Trophoblast cell (in vitro differentiated cells and primary cell): Measurements from ENCODE around the gene IRF8.

ENCODE experiments used
- DNase-seq, 2 donors: peaks; one replicate each; pipeline ENCODE4 v3.0.0-alpha.2; 2016
- H2AFZ ChIP-seq: 2 replicates; pipeline ENCODE4 v1.6.1; 2013; ENCODE audit warnings: low read length, moderate library complexity, mild to moderate bottlenecking; ENCODE audit not compliant: insufficient read depth, poor library complexity
- H2AK5ac ChIP-seq: 2 replicates; pipeline ENCODE4 v1.6.1; 2013; ENCODE audit warnings: mild to moderate bottlenecking, low read length
- H2BK120ac ChIP-seq: 2 replicates; pipeline ENCODE4 v1.6.1; 2013; ENCODE audit warnings: low read length, mild to moderate bottlenecking, moderate library complexity; ENCODE audit not compliant: insufficient read depth, poor library complexity
- H2BK12ac ChIP-seq: 2 replicates; pipeline ENCODE4 v1.6.1; 2013; ENCODE audit warnings: mild to moderate bottlenecking, low read length, moderate library complexity
- H2BK5ac ChIP-seq: 2 replicates; pipeline ENCODE4 v1.6.1; 2013; ENCODE audit warnings: low read length, low read depth, moderate library complexity, mild to moderate bottlenecking; ENCODE audit not compliant: poor library complexity
- H3K14ac ChIP-seq: 2 replicates; pipeline ENCODE4 v1.6.1; 2013; ENCODE audit warnings: mild to moderate bottlenecking, low read length
- H3K18ac ChIP-seq: 2 replicates; pipeline ENCODE4 v1.6.1; 2013; ENCODE audit warnings: mild to moderate bottlenecking, low read length
- H3K23ac ChIP-seq: 2 replicates; pipeline ENCODE4 v1.6.1; 2013; ENCODE audit warnings: low read length
- H3K27ac ChIP-seq: 2 replicates; pipeline ENCODE4 v1.5.1; 2013; ENCODE audit warnings: low read depth, mild to moderate bottlenecking, inconsistent platforms, low read length, moderate library complexity
- H3K27me3 ChIP-seq: 2 replicates; pipeline ENCODE4 v1.6.1; 2013; ENCODE audit warnings: inconsistent platforms, mild to moderate bottlenecking, low read length, moderate library complexity; ENCODE audit not compliant: insufficient read depth
- H3K36me3 ChIP-seq, 2 experiments: 1 replicate in 1 of 2; 2 replicates in 1 of 2; pipeline ENCODE4 v1.6.1; 2013; ENCODE audit warnings: low read length in 2 of 2, mild to moderate bottlenecking in 2 of 2, moderate library complexity in 1 of 2; ENCODE audit not compliant: insufficient read depth in 2 of 2, control insufficient read depth in 1 of 2
- H3K4ac ChIP-seq: 2 replicates; pipeline ENCODE4 v1.6.1; 2013; ENCODE audit warnings: low read depth, mild to moderate bottlenecking, low read length, moderate library complexity
- H3K4me1 ChIP-seq, 2 experiments: 1 replicate in 1 of 2; 2 replicates in 1 of 2; pipeline ENCODE4 v1.6.1; 2013; ENCODE audit warnings: low read length in 2 of 2, mild to moderate bottlenecking in 2 of 2, moderate library complexity in 1 of 2; ENCODE audit not compliant: insufficient read depth in 2 of 2, control insufficient read depth in 1 of 2
- H3K4me2 ChIP-seq: 2 replicates; pipeline ENCODE4 v1.6.1; 2013; ENCODE audit warnings: inconsistent platforms, mild to moderate bottlenecking, low read length, moderate library complexity
- H3K4me3 ChIP-seq: 2 replicates; pipeline ENCODE4 v1.5.1; 2013; ENCODE audit warnings: mild to moderate bottlenecking, low read depth, low read length, inconsistent platforms
- H3K79me1 ChIP-seq: one replicate; pipeline ENCODE4 v1.6.1; 2013; ENCODE audit warnings: low read length
- H3K79me2 ChIP-seq: 2 replicates; pipeline ENCODE4 v1.6.1; 2013; ENCODE audit warnings: low read length, mild to moderate bottlenecking; ENCODE audit not compliant: control insufficient read depth, insufficient read depth, poor library complexity
- H3K9ac ChIP-seq: 2 replicates; pipeline ENCODE4 v1.6.1; 2013; ENCODE audit warnings: mild to moderate bottlenecking, low read length
- H3K9me3 ChIP-seq: 2 replicates; pipeline ENCODE4 v1.6.1; 2013; ENCODE audit warnings: low read depth, mild to moderate bottlenecking, control low read depth, inconsistent platforms, low read length; ENCODE audit not compliant: insufficient read depth
- H4K12ac ChIP-seq: 2 replicates; pipeline ENCODE4 v1.6.1; 2013; ENCODE audit warnings: low read depth, mild to moderate bottlenecking, low read length, moderate library complexity
- H4K8ac ChIP-seq: 2 replicates; pipeline ENCODE4 v1.6.1; 2013; ENCODE audit warnings: low read depth, mild to moderate bottlenecking, low read length, moderate library complexity
- H4K91ac ChIP-seq: one replicate; pipeline ENCODE4 v1.6.1; 2013; ENCODE audit warnings: low read depth, mild to moderate bottlenecking, low read length, moderate library complexity
- WGBS: extraction: QIAGEN DNeasy Blood & Tissue Kit; methylation state at CpG from one replicate; pipeline ENCODE4 v1.1.7; 2013; ENCODE audit warnings: missing lambda C conversion rate; ENCODE audit not compliant: insufficient read length, insufficient coverage; ENCODE audit errors: extremely low coverage; 5-methylcytosine and 5-hydroxymethylcytosine counted together

The IRF8 gene

GRCh38 chr16:85888405-85889331 lies 10.3 kb upstream of the IRF8 start:
- Histone ChIP-seq H2BK5ac (peak overlapping the region; percentile 37), H4K12ac (no peak overlapping the region), H3K4ac (no peak overlapping the region), H2AK5ac (peak overlapping the region; percentile 56), H3K9me3 (peaks cover 1% of the 10 kb centered on the region), H4K8ac (peak overlapping the region; percentile 47), H3K18ac (no peak overlapping the region), H3K4me1 (peaks cover 21 to 33% of the 10 kb centered on the region in 2 experiments), H4K91ac (peak overlapping the region; percentile 78), H3K79me1 (peaks cover 10% of the 10 kb centered on the region), H3K27ac (peak overlapping the region; percentile 59), H2AFZ (no peak overlapping the region), H2BK120ac (peak overlapping the region; percentile 4), H3K4me3 (no peak overlapping the region), H3K14ac (peak overlapping the region; percentile 61), H3K23ac (no peak overlapping the region), H3K9ac (no peak overlapping the region), H3K4me2 (no peak overlapping the region), H3K27me3 (no peaks in the 10 kb centered on the region), H2BK12ac (peak overlapping the region; percentile 82), H3K36me3 (no peaks in the 10 kb centered on the region), H3K79me2 (no peaks in the 10 kb centered on the region)
- no CpG with 5 or more reads among the region's 5 CpGs for WGBS
- DNase-seq: no peak

- Histone ChIP-seq H2BK5ac (peak overlapping the region; percentile 49), H3K9me3 (no peaks in the 10 kb centered on the region), H4K12ac (no peak overlapping the region), H3K79me2 (no peaks in the 10 kb centered on the region), H3K18ac (peak overlapping the region; percentile 34), H4K91ac (peak overlapping the region; percentile 46), H3K4me1 (peaks cover 21 to 27% of the 10 kb centered on the region in 2 experiments), H3K9ac (no peak overlapping the region), H2AK5ac (no peak overlapping the region), H3K36me3 (no peaks in the 10 kb centered on the region), H3K23ac (no peak overlapping the region), H2BK120ac (peak overlapping the region; percentile 50), H3K14ac (no peak overlapping the region), H4K8ac (no peak overlapping the region), H3K4ac (no peak overlapping the region), H3K79me1 (peaks cover 10% of the 10 kb centered on the region), H2BK12ac (peak overlapping the region; percentile 43), H3K4me3 (no peak overlapping the region), H3K27me3 (no peaks in the 10 kb centered on the region), H3K4me2 (peak overlapping the region; percentile 43), H2AFZ (no peak overlapping the region), H3K27ac (peak overlapping the region; percentile 70)
- peak; percentile 95 to 99 for DNase-seq
- no CpG with 5 or more reads among the region's 6 CpGs for WGBS
Observed at GRCh38 chr16:85891033-85891775, 7.8 kb upstream of the IRF8 start.

GRCh38 chr16:85891776-85892166 lies 7.2 kb upstream of the IRF8 start:
- Histone ChIP-seq H3K36me3 (no peaks in the 10 kb centered on the region), H3K14ac (peak overlapping the region; percentile 41), H3K4me1 (peaks cover 21 to 27% of the 10 kb centered on the region in 2 experiments), H2AK5ac (peak overlapping the region; percentile 30), H3K18ac (peak overlapping the region; percentile 34), H2BK5ac (peak overlapping the region; percentile 49), H3K4me3 (no peak overlapping the region), H3K23ac (no peak overlapping the region), H4K91ac (peak overlapping the region; percentile 46), H3K4ac (no peak overlapping the region), H3K27me3 (no peaks in the 10 kb centered on the region), H3K79me1 (peaks cover 10% of the 10 kb centered on the region), H3K4me2 (peak overlapping the region; percentile 43), H2BK120ac (peak overlapping the region; percentile 50), H2AFZ (no peak overlapping the region), H3K27ac (peak overlapping the region; percentile 70), H3K9me3 (no peaks in the 10 kb centered on the region), H4K12ac (no peak overlapping the region), H2BK12ac (peak overlapping the region; percentile 43), H4K8ac (no peak overlapping the region), H3K9ac (no peak overlapping the region), H3K79me2 (no peaks in the 10 kb centered on the region)
- no CpG with 5 or more reads among the region's 10 CpGs for WGBS
- DNase-seq: peak; percentile 32 to 39

GRCh38 chr16:85892760-85893159 lies 6.2 kb upstream of the IRF8 start:
- Histone ChIP-seq H3K79me2 (no peaks in the 10 kb centered on the region), H3K27me3 (peaks cover 5% of the 10 kb centered on the region), H3K18ac (no peak overlapping the region), H4K12ac (no peak overlapping the region), H3K14ac (no peak overlapping the region), H3K79me1 (peaks cover 10% of the 10 kb centered on the region), H2BK12ac (peak overlapping the region; percentile 72), H3K9me3 (no peaks in the 10 kb centered on the region), H3K4me2 (no peak overlapping the region), H2BK5ac (no peak overlapping the region), H3K4ac (no peak overlapping the region), H3K27ac (no peak overlapping the region), H2AK5ac (no peak overlapping the region), H3K9ac (no peak overlapping the region), H2AFZ (no peak overlapping the region), H2BK120ac (peak overlapping the region; percentile 26), H4K8ac (no peak overlapping the region), H3K36me3 (no peaks in the 10 kb centered on the region), H3K4me3 (no peak overlapping the region), H3K4me1 (peaks cover 21 to 27% of the 10 kb centered on the region in 2 experiments), H3K23ac (no peak overlapping the region), H4K91ac (peak overlapping the region; percentile 31)
- WGBS: no CpG with 5 or more reads among the region's 4 CpGs
- DNase-seq: no peak
